ENCODE measurements around the gene PRKCQ.
A peak's percentile ranks its signal among the peaks of the same experiment; 100 is the strongest.

PRKCQ gene

DNA sequence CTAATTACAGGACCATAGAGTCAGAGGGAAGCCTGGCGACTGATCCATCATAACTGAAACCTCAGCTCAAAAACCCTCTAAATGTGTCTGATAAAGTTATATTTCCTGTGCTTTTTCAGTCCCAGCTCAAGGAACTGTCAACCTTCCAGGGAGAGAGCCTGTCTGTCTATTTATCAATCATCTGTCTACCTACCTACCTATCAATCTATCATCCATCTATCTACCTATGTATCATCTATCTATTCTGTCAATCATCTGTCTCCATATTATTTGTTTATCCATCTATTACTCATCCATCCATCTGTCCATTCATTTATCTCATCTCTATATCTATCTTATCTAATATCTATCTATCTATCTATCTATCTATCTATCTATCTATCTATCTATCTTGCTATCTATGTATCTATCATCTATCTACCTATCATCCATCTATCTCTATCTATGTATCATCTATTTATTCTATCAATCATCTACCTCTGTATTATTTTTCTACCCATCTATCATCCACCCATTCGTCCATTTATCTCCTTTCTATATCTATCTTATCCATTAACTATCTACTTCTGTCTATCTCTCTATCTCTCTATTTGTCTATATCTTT is 161.4 kb downstream of the PRKCQ start:
- DNase-seq (ENCODE audit: extremely low read depth, insufficient read length) = no peak
- TF ChIP-seq, protein P1, sequence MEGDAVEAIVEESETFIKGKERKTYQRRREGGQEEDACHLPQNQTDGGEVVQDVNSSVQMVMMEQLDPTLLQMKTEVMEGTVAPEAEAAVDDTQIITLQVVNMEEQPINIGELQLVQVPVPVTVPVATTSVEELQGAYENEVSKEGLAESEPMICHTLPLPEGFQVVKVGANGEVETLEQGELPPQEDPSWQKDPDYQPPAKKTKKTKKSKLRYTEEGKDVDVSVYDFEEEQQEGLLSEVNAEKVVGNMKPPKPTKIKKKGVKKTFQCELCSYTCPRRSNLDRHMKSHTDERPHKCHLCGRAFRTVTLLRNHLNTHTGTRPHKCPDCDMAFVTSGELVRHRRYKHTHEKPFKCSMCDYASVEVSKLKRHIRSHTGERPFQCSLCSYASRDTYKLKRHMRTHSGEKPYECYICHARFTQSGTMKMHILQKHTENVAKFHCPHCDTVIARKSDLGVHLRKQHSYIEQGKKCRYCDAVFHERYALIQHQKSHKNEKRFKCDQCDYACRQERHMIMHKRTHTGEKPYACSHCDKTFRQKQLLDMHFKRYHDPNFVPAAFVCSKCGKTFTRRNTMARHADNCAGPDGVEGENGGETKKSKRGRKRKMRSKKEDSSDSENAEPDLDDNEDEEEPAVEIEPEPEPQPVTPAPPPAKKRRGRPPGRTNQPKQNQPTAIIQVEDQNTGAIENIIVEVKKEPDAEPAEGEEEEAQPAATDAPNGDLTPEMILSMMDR (IDR thresholded peaks at IDR 0.05; ENCODE audit: insufficient read depth, low read length, poor library complexity, severe bottlenecking) = no peak
- Histone ChIP-seq H3K27me3 (replicated peaks; ENCODE audit: control insufficient read depth, insufficient read depth, low read length) (peaks cover 4% of the 10 kb centered on the region; the same call in 1 of the 2 replicates), H3K4me3 (replicated peaks; ENCODE audit: low read depth, low read length) (no peak overlapping the region), H3K36me3 (ENCODE audit: control insufficient read depth, insufficient read depth, low read length) (no peaks in the 10 kb centered on the region)

DNA sequence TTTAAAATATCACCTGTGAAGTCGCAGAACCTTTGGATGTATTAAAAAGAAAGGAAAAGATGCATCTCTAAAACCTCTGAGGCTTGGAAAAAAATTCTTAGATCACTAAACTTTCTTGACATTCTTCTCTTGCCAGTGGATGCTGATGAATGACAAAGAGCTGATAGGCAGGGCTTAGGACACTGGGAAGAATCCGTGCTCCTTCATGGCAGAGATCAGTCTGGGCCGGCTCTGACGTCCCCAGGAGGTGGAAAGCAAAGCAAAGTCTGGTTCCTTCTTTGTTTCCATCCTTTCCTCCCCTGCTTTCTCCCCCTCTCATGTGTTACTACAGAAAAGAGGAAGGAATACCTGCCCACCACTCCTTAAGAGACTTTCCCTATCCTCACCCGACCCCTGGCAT is 161.9 kb downstream of the PRKCQ start:
- Histone ChIP-seq H3K4me3 (replicated peaks; ENCODE audit: low read depth, low read length) (no peak overlapping the region), H3K27me3 (replicated peaks; ENCODE audit: control insufficient read depth, insufficient read depth, low read length) (peaks cover 4% of the 10 kb centered on the region; the same call in 1 of the 2 replicates), H3K36me3 (ENCODE audit: control insufficient read depth, insufficient read depth, low read length) (no peaks in the 10 kb centered on the region)
- TF ChIP-seq, protein P1 (IDR thresholded peaks at IDR 0.05; ENCODE audit: insufficient read depth, low read length, poor library complexity, severe bottlenecking) = no peak
- DNase-seq (ENCODE audit: extremely low read depth, insufficient read length) = no peak

DNA sequence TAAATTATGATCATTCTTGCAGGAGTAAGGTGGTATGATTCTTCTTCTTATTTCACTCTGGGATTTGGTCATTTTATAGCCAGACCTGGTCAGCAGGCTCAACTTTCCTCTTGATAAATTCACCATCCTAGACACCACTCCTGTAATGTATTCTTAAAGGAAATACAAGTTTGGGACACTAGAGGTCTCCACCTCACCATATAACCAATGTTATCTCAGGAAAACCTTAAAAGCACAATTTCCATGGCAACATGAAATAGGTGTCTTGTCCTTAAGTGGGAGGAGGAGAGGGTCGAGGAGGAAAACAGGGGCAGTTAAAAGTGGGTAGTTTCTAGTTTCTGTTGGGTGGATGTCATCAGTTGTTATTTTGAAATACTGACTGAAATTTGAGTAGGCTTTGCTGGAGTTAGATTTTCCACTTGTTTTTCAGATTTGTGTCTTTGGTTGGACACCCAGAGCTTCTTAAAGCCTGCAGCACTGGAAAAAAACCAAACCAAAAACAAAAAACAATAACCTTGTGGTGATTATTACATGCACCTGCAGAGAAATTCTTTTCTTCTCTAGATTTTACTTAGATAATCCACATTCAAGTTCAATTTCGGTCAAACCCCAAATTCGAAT is 163.1 kb downstream of the PRKCQ start:
- H3K4me3 ChIP-seq (replicated peaks; ENCODE audit: low read depth, low read length) = no peak overlapping the region
- TF ChIP-seq, protein P1 (IDR thresholded peaks at IDR 0.05; ENCODE audit: insufficient read depth, low read length, poor library complexity, severe bottlenecking) = peak; percentile 47
- peaks cover 4% of the 10 kb centered on the region; the same call in 1 of the 2 replicates for H3K27me3 ChIP-seq (replicated peaks; ENCODE audit: control insufficient read depth, insufficient read depth, low read length)
- H3K36me3 ChIP-seq (ENCODE audit: control insufficient read depth, insufficient read depth, low read length) = no peaks in the 10 kb centered on the region
- DNase-seq (ENCODE audit: extremely low read depth, insufficient read length) = no peak

DNA sequence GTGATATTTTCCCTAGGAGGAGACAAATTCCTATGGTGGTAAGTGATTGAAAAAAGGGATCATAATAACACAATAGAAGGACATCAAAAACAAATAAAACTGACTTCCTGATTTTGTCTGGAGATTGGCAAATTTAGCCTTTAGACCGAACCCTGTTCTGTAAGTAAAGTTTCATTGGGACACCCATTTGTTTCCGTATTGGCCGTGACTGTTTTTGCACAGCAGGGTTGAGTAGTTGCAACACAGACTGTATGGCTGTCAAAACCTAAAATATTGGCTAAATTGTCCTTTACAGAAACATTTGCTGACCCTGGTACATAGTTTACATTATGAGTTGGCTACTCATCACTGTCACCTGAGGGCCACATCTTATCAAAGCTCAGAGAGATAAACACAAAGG is 168.6 kb downstream of the PRKCQ start:
- H3K4me3 ChIP-seq (replicated peaks; ENCODE audit: low read depth, low read length) = no peak overlapping the region
- no peak for DNase-seq (ENCODE audit: extremely low read depth, insufficient read length)
- TF ChIP-seq, protein P1 (IDR thresholded peaks at IDR 0.05; ENCODE audit: insufficient read depth, low read length, poor library complexity, severe bottlenecking) = no peak
- no peaks in the 10 kb centered on the region for H3K36me3 ChIP-seq (ENCODE audit: control insufficient read depth, insufficient read depth, low read length)
- H3K27me3 ChIP-seq (replicated peaks; ENCODE audit: control insufficient read depth, insufficient read depth, low read length) = no peaks in the 10 kb centered on the region; the same call in 1 of the 2 replicates

DNA sequence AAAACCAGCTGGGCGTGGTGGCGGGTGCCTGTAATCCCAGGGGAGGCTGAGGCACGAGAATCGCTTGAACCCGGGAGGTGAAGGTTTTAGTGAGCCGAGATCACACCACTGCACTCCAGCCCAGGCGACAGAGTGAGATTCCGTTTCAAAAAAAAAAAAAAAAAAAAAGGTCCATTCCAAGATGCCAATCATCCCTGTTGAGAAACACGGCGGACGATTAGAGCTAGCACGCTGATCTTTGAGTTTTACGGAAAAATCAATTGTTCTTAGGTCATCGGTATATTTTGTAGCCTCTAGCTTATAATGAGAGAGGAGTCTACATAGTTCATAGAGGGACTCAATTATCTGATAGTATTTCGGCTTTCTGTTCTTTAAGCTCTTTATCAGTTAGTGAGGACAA is 169.2 kb downstream of the PRKCQ start:
- TF ChIP-seq, protein P1 (IDR thresholded peaks at IDR 0.05; ENCODE audit: insufficient read depth, low read length, poor library complexity, severe bottlenecking) = no peak
- Histone ChIP-seq H3K27me3 (replicated peaks; ENCODE audit: control insufficient read depth, insufficient read depth, low read length) (no peaks in the 10 kb centered on the region; the same call in 1 of the 2 replicates), H3K36me3 (ENCODE audit: control insufficient read depth, insufficient read depth, low read length) (no peaks in the 10 kb centered on the region), H3K4me3 (replicated peaks; ENCODE audit: low read depth, low read length) (no peak overlapping the region)
- DNase-seq (ENCODE audit: extremely low read depth, insufficient read length) = no peak
